IPS-15b (cell line): ENCODE results near the gene LRRC59.

Experiments used
- H3K27me3 ChIP-seq: one replicate; pipeline ENCODE4 v1.6.1; 2013; ENCODE audit warnings: low read length; ENCODE audit not compliant: control insufficient read depth, insufficient read depth
- H3K36me3 ChIP-seq: one replicate; pipeline ENCODE4 v1.6.1; 2013; ENCODE audit warnings: low read length; ENCODE audit not compliant: control insufficient read depth, insufficient read depth
- H3K4me1 ChIP-seq: one replicate; pipeline ENCODE4 v1.6.1; 2013; ENCODE audit warnings: mild to moderate bottlenecking, low read length; ENCODE audit not compliant: control insufficient read depth, insufficient read depth
- H3K4me3 ChIP-seq: one replicate; pipeline ENCODE4 v1.5.1; 2013; ENCODE audit warnings: low read depth, low read length
- H3K9ac ChIP-seq: one replicate; pipeline ENCODE4 v1.6.1; 2013; ENCODE audit warnings: low read depth, mild to moderate bottlenecking, low read length
- H3K9me3 ChIP-seq: one replicate; pipeline ENCODE4 v1.6.1; 2013; ENCODE audit warnings: mild to moderate bottlenecking, low read length; ENCODE audit not compliant: control insufficient read depth, insufficient read depth

LRRC59 gene

GRCh38 chr17:50397111-50397918, at the start of gene LRRC59:
TSS of gene LRRC59 (minus strand) at chr17:50397523. CDS start at chr17:50397317, 206 bp downstream.
- Histone ChIP-seq H3K27me3 (no peaks in the 10 kb centered on the region), H3K9me3 (no peaks in the 10 kb centered on the region), H3K36me3 (peaks cover 23% of the 10 kb centered on the region), H3K9ac (peak within 1 kb of the TSS; percentile 92), H3K4me1 (peaks cover 3% of the 10 kb centered on the region), H3K4me3 (peak within 1 kb of the TSS; percentile 95)

- Histone ChIP-seq H3K4me3 (no peak overlapping the region), H3K9ac (no peak overlapping the region), H3K36me3 (no peaks in the 10 kb centered on the region), H3K9me3 (no peaks in the 10 kb centered on the region), H3K4me1 (peaks cover 4% of the 10 kb centered on the region), H3K27me3 (no peaks in the 10 kb centered on the region)
Measured at GRCh38 chr17:50445730-50446325, 48.5 kb upstream of the LRRC59 start.

DNA sequence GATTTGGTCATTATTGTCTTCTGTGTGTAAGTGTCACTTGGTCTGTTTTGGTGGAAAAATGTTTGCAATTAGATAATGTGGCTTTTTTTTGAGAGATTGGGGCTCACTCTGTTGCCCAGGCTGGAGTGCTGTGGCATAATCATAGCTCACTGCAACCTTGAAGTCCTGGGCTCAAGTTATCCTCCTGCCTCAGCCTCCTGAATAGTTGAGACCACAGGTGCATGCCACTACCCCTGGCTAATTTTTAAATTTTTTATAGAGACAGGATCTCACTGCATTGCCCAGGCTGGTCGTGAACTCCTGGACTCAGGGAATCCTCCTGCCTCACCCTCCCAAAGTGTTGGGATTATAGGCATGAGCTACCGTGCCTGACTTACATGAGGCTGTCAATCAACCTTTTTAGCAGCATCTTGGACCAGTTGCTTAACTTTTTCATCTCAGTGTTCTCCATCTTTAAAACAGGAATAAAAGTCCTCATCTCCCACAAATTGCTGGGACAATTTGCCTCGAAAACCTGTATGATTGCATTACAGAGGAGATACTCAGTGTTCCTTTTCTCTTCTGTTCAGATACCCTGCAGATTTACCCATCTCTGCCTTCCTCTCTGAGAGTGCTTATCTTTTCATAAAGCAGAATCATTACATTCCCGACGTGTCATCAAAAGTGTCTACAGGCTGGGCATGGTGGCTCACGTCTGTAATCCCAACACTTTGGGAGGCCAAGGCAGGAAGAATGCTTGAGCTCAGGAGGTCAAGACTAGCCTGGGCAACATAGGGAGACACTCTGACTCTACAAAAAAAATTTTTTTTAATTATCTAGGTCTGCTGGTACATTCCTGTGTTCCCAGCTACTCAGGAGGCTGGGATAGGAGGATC, 47.8 kb upstream of the LRRC59 start:
- H3K36me3 ChIP-seq: no peaks in the 10 kb centered on the region
- no peak overlapping the region for H3K9ac ChIP-seq
- H3K4me1 ChIP-seq: peaks cover 4% of the 10 kb centered on the region
- H3K9me3 ChIP-seq: no peaks in the 10 kb centered on the region
- H3K27me3 ChIP-seq: no peaks in the 10 kb centered on the region
- no peak overlapping the region for H3K4me3 ChIP-seq

- no peaks in the 10 kb centered on the region for H3K36me3 ChIP-seq
- H3K4me3 ChIP-seq: no peak overlapping the region
- H3K9ac ChIP-seq: no peak overlapping the region
Measured at GRCh38 chr17:50443505-50443974, 46.2 kb upstream of the LRRC59 start.

GRCh38 chr17:50440838-50441829, 43.8 kb upstream of the LRRC59 start:
- no peaks in the 10 kb centered on the region for H3K36me3 ChIP-seq
- H3K9me3 ChIP-seq: no peaks in the 10 kb centered on the region
- no peaks in the 10 kb centered on the region for H3K27me3 ChIP-seq
- H3K9ac ChIP-seq: no peak overlapping the region
- peaks cover 4% of the 10 kb centered on the region for H3K4me1 ChIP-seq
- H3K4me3 ChIP-seq: no peak overlapping the region

More at GRCh38 chr17:50443505-50443974, 46.2 kb upstream of the LRRC59 start:
- Histone ChIP-seq H3K9me3 (no peaks in the 10 kb centered on the region), H3K27me3 (no peaks in the 10 kb centered on the region), H3K4me1 (peaks cover 4% of the 10 kb centered on the region)

- H3K4me3 ChIP-seq: no peak overlapping the region
- H3K9ac ChIP-seq: no peak overlapping the region
- H3K4me1 ChIP-seq: peaks cover 4% of the 10 kb centered on the region
- H3K9me3 ChIP-seq: no peaks in the 10 kb centered on the region
- no peaks in the 10 kb centered on the region for H3K27me3 ChIP-seq
- no peaks in the 10 kb centered on the region for H3K36me3 ChIP-seq
Measured at GRCh38 chr17:50440172-50440837, 43.0 kb upstream of the LRRC59 start.

- H3K27me3 ChIP-seq: no peaks in the 10 kb centered on the region
- no peak overlapping the region for H3K4me3 ChIP-seq
- peaks cover 4% of the 10 kb centered on the region for H3K4me1 ChIP-seq
- no peaks in the 10 kb centered on the region for H3K9me3 ChIP-seq
- no peak overlapping the region for H3K9ac ChIP-seq
- no peaks in the 10 kb centered on the region for H3K36me3 ChIP-seq
Measured at GRCh38 chr17:50439008-50439407, 41.7 kb upstream of the LRRC59 start.

- Histone ChIP-seq H3K27me3 (no peaks in the 10 kb centered on the region), H3K36me3 (no peaks in the 10 kb centered on the region)
Measured at GRCh38 chr17:50437409-50437808, 40.1 kb upstream of the LRRC59 start.

DNA sequence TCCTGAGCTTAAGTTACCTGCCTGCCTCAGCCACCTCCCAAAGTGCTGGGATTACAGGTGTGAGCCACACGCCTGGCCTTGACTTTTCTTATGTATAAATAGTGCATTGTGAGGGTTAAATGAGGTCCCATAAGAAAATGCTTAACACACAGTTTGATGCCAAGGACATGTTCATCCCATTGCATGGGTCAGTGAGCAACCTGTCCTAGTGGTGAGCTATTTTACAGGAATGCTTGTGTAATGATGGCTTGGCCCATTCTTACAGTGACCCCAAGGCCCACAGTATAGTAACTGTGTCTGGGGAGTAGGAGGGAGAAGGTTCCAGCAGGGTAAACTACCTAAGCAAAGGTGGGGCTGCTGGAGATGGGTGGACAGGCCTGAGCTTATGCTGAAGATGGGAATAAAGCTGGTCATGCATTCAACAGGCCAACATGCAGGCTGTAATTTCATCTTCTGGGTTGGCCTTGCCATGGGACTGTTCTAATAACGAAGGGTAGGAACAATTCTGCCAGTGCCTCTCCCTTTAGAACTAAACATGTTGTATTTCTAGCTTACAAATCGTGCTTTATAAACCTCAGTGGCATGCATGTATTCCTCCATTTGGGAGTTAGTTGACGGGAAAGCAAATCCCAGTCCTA, 34.9 kb upstream of the LRRC59 start:
- Histone ChIP-seq H3K9me3 (no peaks in the 10 kb centered on the region), H3K4me3 (no peak overlapping the region), H3K4me1 (peaks cover 3% of the 10 kb centered on the region), H3K9ac (no peak overlapping the region), H3K27me3 (no peaks in the 10 kb centered on the region), H3K36me3 (no peaks in the 10 kb centered on the region)

More at GRCh38 chr17:50437409-50437808, 40.1 kb upstream of the LRRC59 start:
- Histone ChIP-seq H3K4me3 (no peak overlapping the region), H3K4me1 (no peaks in the 10 kb centered on the region), H3K9me3 (no peaks in the 10 kb centered on the region), H3K9ac (no peak overlapping the region)
